Liver (tissue), 9 donors: ENCODE results near the gene CYB5D1. TPM values are rescaled to one million over a fixed set of nuclear protein-coding genes. Genes with fewer than 3 reads are reported as not detected.

ENCODE experiments used
- DNase-seq: peaks from one replicate; pipeline ENCODE4 v3.0.0-alpha.2; 2017; ENCODE audit warnings: low spot score
- H3K27ac ChIP-seq, 2 donors: one replicate each; pipeline ENCODE4 v1.7.0; 2013; ENCODE audit warnings: inconsistent platforms in 2 of 2, low read length in 2 of 2, control low read depth in 1 of 2, low read depth in 1 of 2, mild to moderate bottlenecking in 1 of 2
- H3K27me3 ChIP-seq, 4 donors: one replicate each; pipeline versions ENCODE4 v1.6.1 to v1.7.0; 2013; ENCODE audit warnings: low read length in 3 of 4, inconsistent platforms in 1 of 4, mild to moderate bottlenecking in 1 of 4, moderate library complexity in 1 of 4; ENCODE audit not compliant: control insufficient read depth in 4 of 4, insufficient read depth in 4 of 4
- H3K36me3 ChIP-seq, 4 donors: one replicate each; pipeline versions ENCODE4 v1.6.1 to v1.7.0; 2013; ENCODE audit warnings: low read length in 3 of 4, mild to moderate bottlenecking in 3 of 4, low read depth in 1 of 4, moderate library complexity in 1 of 4; ENCODE audit not compliant: control insufficient read depth in 4 of 4, insufficient read depth in 3 of 4
- H3K4me1 ChIP-seq, 4 donors: one replicate each; pipeline versions ENCODE4 v1.6.1 to v1.7.0; 2013; ENCODE audit warnings: low read length in 3 of 4, mild to moderate bottlenecking in 3 of 4, moderate library complexity in 1 of 4; ENCODE audit not compliant: control insufficient read depth in 4 of 4, insufficient read depth in 4 of 4
- H3K4me3 ChIP-seq, 3 donors: one replicate each; pipeline versions ENCODE4 v1.6.1 to v1.7.0; 2013; ENCODE audit warnings: low read length in 3 of 3, control low read depth in 1 of 3, low read depth in 1 of 3, mild to moderate bottlenecking in 1 of 3
- H3K9ac ChIP-seq, 2 donors: one replicate each; pipeline ENCODE4 v1.7.0; 2013; ENCODE audit warnings: low read length in 2 of 2, mild to moderate bottlenecking in 2 of 2, moderate library complexity in 2 of 2, control low read depth in 1 of 2, low read depth in 1 of 2
- H3K9me3 ChIP-seq, 4 donors: one replicate each; pipeline versions ENCODE4 v1.6.1 to v1.7.0; 2013; ENCODE audit warnings: low read length in 3 of 4; ENCODE audit not compliant: control insufficient read depth in 4 of 4
- EGR1 ChIP-seq, 2 donors: IDR thresholded peaks; 2 replicates each; pipeline ENCODE4 v1.6.1; 2016 to 2018; ENCODE audit warnings: antibody characterized with exemption in 2 of 2, low read depth in 2 of 2
- FOXA2 ChIP-seq: IDR thresholded peaks from 2 replicates; pipeline ENCODE4 v1.6.1; 2016; ENCODE audit warnings: antibody characterized with exemption
- GABPA ChIP-seq, 2 donors: IDR thresholded peaks in 1 of 2; conservative IDR thresholded peaks in 1 of 2; 2 replicates each; pipeline ENCODE4 v1.6.1; 2016; ENCODE audit warnings: antibody characterized with exemption in 2 of 2, mild to moderate bottlenecking in 1 of 2, moderate library complexity in 1 of 2
- HNF4G ChIP-seq: IDR thresholded peaks from 2 replicates; pipeline ENCODE4 v1.6.1; 2016; ENCODE audit warnings: antibody characterized with exemption
- JUND ChIP-seq, 2 donors: IDR thresholded peaks; 2 replicates each; pipeline ENCODE4 v1.6.1; 2016; ENCODE audit warnings: antibody characterized with exemption in 2 of 2
- MAX ChIP-seq: IDR thresholded peaks from 2 replicates; pipeline ENCODE4 v1.6.1; 2016; ENCODE audit warnings: antibody characterized with exemption
- NR2F2 ChIP-seq: IDR thresholded peaks from 2 replicates; pipeline ENCODE4 v1.6.1; 2016; ENCODE audit warnings: antibody characterized with exemption
- REST ChIP-seq: IDR thresholded peaks from 2 replicates; pipeline ENCODE4 v1.6.1; 2016; ENCODE audit warnings: antibody characterized with exemption, mild to moderate bottlenecking
- RXRA ChIP-seq, 2 donors: IDR thresholded peaks; 2 replicates each; pipeline ENCODE4 v1.6.1; 2017 to 2018; ENCODE audit warnings: antibody characterized with exemption in 2 of 2, mild to moderate bottlenecking in 1 of 2
- SP1 ChIP-seq: IDR thresholded peaks from 2 replicates; pipeline ENCODE4 v1.6.1; 2018; ENCODE audit warnings: antibody characterized with exemption, mild to moderate bottlenecking
- TAF1 ChIP-seq: conservative IDR thresholded peaks from 2 replicates; pipeline ENCODE4 v1.6.1; 2016; ENCODE audit warnings: antibody characterized with exemption, mild to moderate bottlenecking
- YY1 ChIP-seq: IDR thresholded peaks from 2 replicates; pipeline ENCODE4 v1.6.1; 2016; ENCODE audit warnings: antibody characterized with exemption, mild to moderate bottlenecking
- ZBTB33 ChIP-seq: IDR thresholded peaks from 2 replicates; pipeline ENCODE4 v1.6.1; 2016; ENCODE audit warnings: antibody characterized with exemption
- WGBS: extraction: QIAGEN DNeasy Blood & Tissue Kit; methylation state at CpG from one replicate; pipeline ENCODE4 v1.1.7; 2013; 5-methylcytosine and 5-hydroxymethylcytosine counted together
- polyA plus RNA-seq, 2 donors: library from polyadenylated mRNA; stranded (reverse) in 1 of 2; unstranded in 1 of 2; fragments of 200-250 nt in 1 of 2; fragments of >200 nt in 1 of 2; fragmentation: Nextera tagmentation in 1 of 2; extraction: Ambion mirVana in 1 of 2; gene quantifications; one replicate each; pipeline versions ENCODE4 v1.2.1 to v1.2.3, GENCODE V29; 2013 to 2015
- total RNA-seq, 2 donors: library from RNA; depleted of rRNA; stranded (reverse); fragments of >200 nt; gene quantifications; one replicate each; pipeline ENCODE4 v1.2.3, GENCODE V29; 2014
- donor health status: healthy.
- donor health status: healthy.
- donor health status: healthy.
- donor health status: healthy.
- donor health status: healthy.

The CYB5D1 gene
- total and polyA plus RNA-seq, 4 donors: 2.5 to 12.0 (median 6.6) TPM

- Histone ChIP-seq H3K4me1 (peaks cover 0 to 12% (median 9%) of the 10 kb centered on the region in 4 donors), H3K4me3 (no peak overlapping the region), H3K27ac (no peak overlapping the region), H3K9me3 (no peaks in the 10 kb centered on the region), H3K36me3 (peaks cover 22 to 54% (median 30%) of the 10 kb centered on the region in 4 donors), H3K27me3 (no peaks in the 10 kb centered on the region), H3K9ac (no peak overlapping the region)
- no peak for TF ChIP-seq TAF1
- no peak for TF ChIP-seq MAX
- no peak for TF ChIP-seq ZBTB33
- TF ChIP-seq EGR1 (IDR thresholded peaks at IDR 0.05; ENCODE audit: low read depth in 2 of 2): no peak
- TF ChIP-seq YY1: no peak
- no peak for TF ChIP-seq HNF4G
- no peak for TF ChIP-seq GABPA (IDR thresholded peaks at IDR 0.05 in 1 of 2, conservative IDR thresholded peaks at IDR 0.05 in 1 of 2)
- no peak for TF ChIP-seq SP1
- no peak for TF ChIP-seq REST
- no peak for TF ChIP-seq RXRA (IDR thresholded peaks at IDR 0.05)
- no peak for TF ChIP-seq FOXA2
- TF ChIP-seq JUND (IDR thresholded peaks at IDR 0.05): no peak
- TF ChIP-seq NR2F2: no peak
- no peak for DNase-seq
- WGBS: 87% methylated on average over 12 of the region's 12 CpGs
These were observed 7.9 kb upstream of the CYB5D1 start for GRCh38 chr17:7849751-7850504.

- no peak for DNase-seq
- Histone ChIP-seq H3K4me3 (no peak overlapping the region), H3K9me3 (no peaks in the 10 kb centered on the region), H3K9ac (no peak overlapping the region), H3K36me3 (peaks cover 22 to 54% (median 30%) of the 10 kb centered on the region in 4 donors), H3K27ac (no peak overlapping the region), H3K4me1 (peaks cover 5 to 12% (median 10%) of the 10 kb centered on the region in 4 donors), H3K27me3 (no peaks in the 10 kb centered on the region)
- WGBS: 92% methylated on average over 17 of the region's 17 CpGs
- TF ChIP-seq ZBTB33: no peak
These were observed 6.9 kb upstream of the CYB5D1 start for GRCh38 chr17:7850701-7851437.
